ENCODE results near the gene CNTROB. TPM values are rescaled to one million over a fixed set of nuclear protein-coding genes. Genes with fewer than 3 reads are reported as not detected.
A peak's percentile ranks its signal among the peaks of the same experiment; 100 is the strongest.

CNTROB gene
- total RNA-seq, 5 donors from 2014 or later (not counting 1 experiment from before 2014, with no cell fraction given) = 28.9 to 34.9 (median 32.9) TPM

DNA sequence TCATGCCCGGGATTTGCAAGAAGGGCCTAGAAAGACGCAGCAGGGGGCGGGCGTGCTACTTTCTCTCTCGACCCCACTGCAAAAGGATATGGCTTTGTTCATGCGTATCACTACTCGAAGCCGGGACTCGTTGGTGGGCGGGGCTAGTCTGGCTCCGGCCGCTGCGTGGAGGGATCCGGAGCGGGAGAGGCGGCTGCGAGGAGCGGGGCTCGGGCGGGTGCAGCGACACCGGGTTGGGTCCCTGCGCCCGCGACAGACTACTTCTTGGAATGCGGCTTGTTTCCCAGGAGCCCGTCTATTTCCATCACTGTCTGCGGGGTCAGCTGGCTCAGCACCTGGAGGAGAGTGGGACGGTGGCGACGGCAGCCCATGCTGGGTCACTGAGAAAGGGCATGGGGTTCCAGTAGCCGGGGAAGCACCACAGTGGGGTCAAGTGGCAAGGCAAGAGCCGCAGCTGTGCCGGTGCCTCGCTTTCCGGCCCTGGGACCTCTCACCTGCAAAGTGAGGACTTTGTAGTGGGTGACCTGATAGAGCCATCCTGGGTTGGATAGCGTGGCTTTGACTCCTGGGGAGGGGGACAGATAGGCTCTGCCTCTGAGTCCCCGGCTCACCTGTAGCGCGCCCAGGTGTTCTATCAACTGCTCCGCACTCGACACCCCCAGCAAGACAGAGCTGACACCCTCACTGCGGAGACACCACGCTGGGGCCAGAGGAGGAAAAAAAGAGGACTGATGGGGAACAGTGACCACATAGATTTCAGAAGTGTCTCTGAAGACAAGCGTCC, 9.0 kb upstream of the CNTROB start:
- H3K27ac Mint-ChIP-seq = peak overlapping the region; percentile 90 to 95
- H3K4me1 ChIP-seq (ENCODE audit: control insufficient read depth in 1 of 2, extremely low read depth in 1 of 2, insufficient read depth in 2 of 2, low read length in 2 of 2) = peaks cover 3 to 18% of the 10 kb centered on the region in 2 experiments
- DNase-seq = peak; percentile 70 to 89 (median 82)
- H3K36me3 Mint-ChIP-seq = peaks cover 3% of the 10 kb centered on the region
- no peaks in the 10 kb centered on the region for H3K27me3 ChIP-seq (replicated peaks in 1 of 2; ENCODE audit: control insufficient read depth in 2 of 2, extremely low read depth in 1 of 2, insufficient read depth in 2 of 2, low read length in 1 of 2)
- H3K4me1 Mint-ChIP-seq = peaks cover 18 to 22% (median 19%) of the 10 kb centered on the region in 3 donors
- H3K27me3 Mint-ChIP-seq = no peaks in the 10 kb centered on the region
- peak overlapping the region; percentile 80 for H3K27ac ChIP-seq (ENCODE audit: low read length)
- peak; percentile 94 to 96 (median 95) for ATAC-seq (replicated peaks in 1 of 4)
- ChIA-PET CTCF (interaction anchor here in 1 of 2 donors (1.0 kb wide), 1 partner anchor 66 kb away, joined by 3 read pairs; no protein-coding TSS in a partner anchor), POLR2A (no interaction called here)
- H3K9me3 Mint-ChIP-seq = no peaks in the 10 kb centered on the region
- peak overlapping the region; percentile 76 to 84 (median 80) for H3K4me3 Mint-ChIP-seq
- 21% methylated on average over 43 of the region's 45 CpGs for WGBS (ENCODE audit: insufficient coverage)
- H3K4me3 ChIP-seq (ENCODE audit: control insufficient read depth in 1 of 2, extremely low read depth in 1 of 2, low read length in 1 of 2) = peak overlapping the region; percentile 60 to 64
- H3K36me3 ChIP-seq (ENCODE audit: control insufficient read depth in 2 of 2, extremely low read depth in 1 of 2, insufficient read depth in 1 of 2, low read length in 1 of 2) = peaks cover 2 to 3% of the 10 kb centered on the region in 2 donors
- no peaks in the 10 kb centered on the region for H3K9me3 ChIP-seq

DNA sequence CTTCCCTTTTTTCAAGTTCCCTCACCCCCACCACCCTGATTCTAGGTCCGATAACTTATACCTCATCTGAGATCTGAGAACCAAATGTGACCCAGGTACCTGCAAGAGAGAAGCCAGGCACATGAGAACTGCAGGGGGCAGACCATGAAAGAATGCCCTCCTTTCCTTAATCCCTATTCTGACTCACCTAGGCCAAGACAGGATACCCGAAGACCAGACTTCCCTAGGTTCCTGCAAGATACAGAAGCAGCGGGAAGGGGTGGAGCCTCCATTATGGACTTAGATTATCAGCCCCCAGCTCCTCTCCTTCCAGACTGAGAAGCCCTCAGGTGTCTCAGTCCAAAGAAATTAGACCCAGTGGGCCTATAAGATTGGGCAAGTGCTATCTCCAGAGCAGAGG, 4.4 kb upstream of the CNTROB start:
- H3K4me3 ChIP-seq (ENCODE audit: control insufficient read depth in 1 of 2, extremely low read depth in 1 of 2, low read length in 1 of 2) = no peak overlapping the region
- ATAC-seq (replicated peaks in 1 of 4) (no peak), DNase-seq (no peak)
- H3K4me1 ChIP-seq (ENCODE audit: control insufficient read depth in 1 of 2, extremely low read depth in 1 of 2, insufficient read depth in 2 of 2, low read length in 2 of 2) = peaks cover 10 to 39% of the 10 kb centered on the region in 2 experiments
- Mint-ChIP-seq H3K9me3 (no peaks in the 10 kb centered on the region), H3K36me3 (peaks cover 4% of the 10 kb centered on the region), H3K27me3 (no peaks in the 10 kb centered on the region), H3K27ac (peak overlapping the region in 1 of 2 donors; percentile 2), H3K4me3 (peak overlapping the region in 1 of 3 donors; percentile 34), H3K4me1 (peaks cover 35 to 44% (median 41%) of the 10 kb centered on the region in 3 donors)
- H3K9me3 ChIP-seq = no peaks in the 10 kb centered on the region
- no peak overlapping the region for H3K27ac ChIP-seq (ENCODE audit: low read length)
- H3K36me3 ChIP-seq (ENCODE audit: control insufficient read depth in 2 of 2, extremely low read depth in 1 of 2, insufficient read depth in 1 of 2, low read length in 1 of 2) = peaks cover 3 to 20% of the 10 kb centered on the region in 2 donors
- ChIA-PET CTCF (interaction anchor here (0.6 to 1.0 kb wide), 2 partner anchors 56 to 543 kb away, joined by 3 to 7 read pairs; no protein-coding TSS in a partner anchor), POLR2A (no interaction called here)
- WGBS (ENCODE audit: insufficient coverage) = 93% methylated on average over 3 of the region's 3 CpGs
- no peaks in the 10 kb centered on the region for H3K27me3 ChIP-seq (replicated peaks in 1 of 2; ENCODE audit: control insufficient read depth in 2 of 2, extremely low read depth in 1 of 2, insufficient read depth in 2 of 2, low read length in 1 of 2)

DNA sequence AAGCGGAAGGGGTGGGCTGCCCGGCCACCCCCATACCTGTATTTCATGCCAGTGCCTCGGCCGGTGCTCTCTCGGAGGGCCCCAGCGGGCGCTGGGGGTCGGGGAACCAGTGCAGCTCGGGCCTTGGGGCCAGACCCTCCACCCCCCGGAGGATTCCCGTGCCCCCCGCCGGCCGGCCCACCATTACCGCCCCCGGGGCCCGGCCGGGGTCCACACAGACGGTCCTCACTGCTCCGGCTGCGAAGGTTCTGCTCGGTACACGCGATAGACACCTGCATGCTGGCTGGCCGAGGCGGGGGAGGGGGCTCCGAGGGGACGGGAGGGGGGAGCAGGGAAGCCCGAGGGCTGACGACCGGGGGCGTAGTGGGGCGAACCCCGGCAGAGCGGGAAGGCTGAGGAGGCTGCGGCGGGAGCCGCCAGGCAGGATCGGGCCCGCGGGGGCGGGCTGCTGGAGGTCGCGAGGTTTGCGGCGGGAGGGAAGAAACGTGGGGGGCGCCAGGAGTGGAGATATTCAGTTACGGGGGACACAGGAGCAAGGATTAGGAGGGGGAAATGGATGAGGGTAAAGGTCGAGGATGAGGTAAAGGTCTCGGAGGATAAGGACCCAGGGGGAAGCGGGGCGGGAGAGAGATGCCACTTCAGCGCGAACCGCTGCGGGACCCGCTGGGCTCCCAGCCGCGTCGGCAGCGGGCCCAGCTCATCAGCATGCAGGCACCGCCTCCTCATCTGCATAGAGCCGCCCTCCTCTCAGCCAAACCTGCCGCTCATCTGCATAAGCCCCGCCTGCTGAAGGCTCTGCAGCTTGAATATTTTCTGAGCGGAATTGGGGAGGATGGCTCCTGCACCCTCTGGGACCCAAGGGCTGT, 2.6 kb upstream of the CNTROB start, which contains the start of gene KCNAB3:
TSS of gene KCNAB3 (minus strand) at position 699 of the 866 bp plus-strand sequence. CDS start at position 278, 421 bp downstream.
- no peaks in the 10 kb centered on the region for H3K27me3 Mint-ChIP-seq
- peaks cover 4% of the 10 kb centered on the region for H3K36me3 Mint-ChIP-seq
- peak within 1 kb of the TSS; percentile 17 to 88 for H3K4me3 ChIP-seq (ENCODE audit: control insufficient read depth in 1 of 2, extremely low read depth in 1 of 2, low read length in 1 of 2)
- H3K4me1 ChIP-seq (ENCODE audit: control insufficient read depth in 1 of 2, extremely low read depth in 1 of 2, insufficient read depth in 2 of 2, low read length in 2 of 2) = peaks cover 18 to 37% of the 10 kb centered on the region in 2 experiments
- H3K4me1 Mint-ChIP-seq = peaks cover 44 to 49% (median 48%) of the 10 kb centered on the region in 3 donors
- DNase-seq (peak in 33 of 35 experiments; percentile 22 to 76 (median 49)), ATAC-seq (replicated peaks in 1 of 4) (peak in 1 of 4 experiments; percentile 47)
- H3K27ac Mint-ChIP-seq = peak within 1 kb of the TSS; percentile 93 to 94
- H3K9me3 Mint-ChIP-seq = no peaks in the 10 kb centered on the region
- H3K27me3 ChIP-seq (replicated peaks in 1 of 2; ENCODE audit: control insufficient read depth in 2 of 2, extremely low read depth in 1 of 2, insufficient read depth in 2 of 2, low read length in 1 of 2) = no peaks in the 10 kb centered on the region
- ChIA-PET POLR2A (interaction anchor here in 1 of 2 donors (0.6 kb wide), 1 partner anchor 11 kb away, joined by 3 read pairs; no protein-coding TSS in a partner anchor), CTCF (no interaction called here)
- WGBS (ENCODE audit: insufficient coverage) = 59% methylated on average over 50 of the region's 67 CpGs
- H3K36me3 ChIP-seq (ENCODE audit: control insufficient read depth in 2 of 2, extremely low read depth in 1 of 2, insufficient read depth in 1 of 2, low read length in 1 of 2) = peaks cover 3 to 20% of the 10 kb centered on the region in 2 donors
- no peaks in the 10 kb centered on the region for H3K9me3 ChIP-seq
- H3K27ac ChIP-seq (ENCODE audit: low read length) = no peak within 1 kb of the TSS
- peak within 1 kb of the TSS; percentile 93 to 98 (median 94) for H3K4me3 Mint-ChIP-seq

DNA sequence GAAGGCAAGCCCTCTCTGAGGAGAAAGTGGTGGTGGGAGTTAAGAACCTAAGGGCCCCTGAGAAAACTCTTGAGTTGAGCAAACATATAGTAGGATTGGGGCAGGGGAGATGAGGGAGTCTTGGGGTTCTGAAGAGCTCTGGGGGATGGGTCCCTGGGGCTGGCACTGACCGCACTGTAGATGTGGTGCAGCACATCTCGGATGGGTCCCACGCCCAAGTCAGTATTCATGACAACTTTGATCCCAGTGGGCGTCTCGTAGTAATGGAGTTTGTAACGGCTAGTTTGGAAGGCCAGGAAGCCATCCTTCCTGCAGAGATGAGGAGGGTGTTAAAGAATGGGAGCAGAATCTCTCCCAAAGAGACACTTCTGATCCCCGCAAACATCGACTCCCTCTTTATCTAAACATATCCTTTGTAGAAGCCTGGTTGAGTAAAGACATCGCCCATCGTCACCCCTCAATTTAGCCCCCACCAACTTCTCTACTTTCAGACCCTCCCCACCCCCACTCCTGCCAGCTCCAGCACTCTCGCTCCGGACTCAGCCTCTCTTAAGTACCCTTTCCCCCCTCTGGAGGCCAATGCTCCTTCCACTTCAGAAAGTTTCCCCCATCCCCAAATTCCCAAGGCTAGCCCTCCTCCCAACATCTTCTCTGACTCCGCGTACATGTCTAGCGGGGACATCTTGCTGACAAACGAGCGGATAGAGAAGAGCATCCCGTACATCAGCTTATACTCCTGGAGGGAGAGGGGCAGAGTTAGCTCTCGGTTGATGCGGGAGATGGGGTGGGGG, 970 bp upstream of the CNTROB start:
- CTCF ChIA-PET = interaction anchor here in 1 of 2 donors (0.7 to 1.9 kb wide), 4 partner anchors 15 to 131 kb away, joined by 5 to 9 read pairs (median 5); partner anchors contain the start of gene RNF227
- POLR2A ChIA-PET = interaction anchor here (0.5 to 0.9 kb wide), 3 partner anchors 10 to 83 kb away, joined by 3 read pairs; no protein-coding TSS in a partner anchor
- Histone ChIP-seq H3K4me3 (ENCODE audit: control insufficient read depth in 1 of 2, extremely low read depth in 1 of 2, low read length in 1 of 2) (peak overlapping the region; percentile 86 to 88), H3K27me3 (replicated peaks in 1 of 2; ENCODE audit: control insufficient read depth in 2 of 2, extremely low read depth in 1 of 2, insufficient read depth in 2 of 2, low read length in 1 of 2) (no peaks in the 10 kb centered on the region), H3K36me3 (ENCODE audit: control insufficient read depth in 2 of 2, extremely low read depth in 1 of 2, insufficient read depth in 1 of 2, low read length in 1 of 2) (peaks cover 3 to 23% of the 10 kb centered on the region in 2 donors), H3K4me1 (ENCODE audit: control insufficient read depth in 1 of 2, extremely low read depth in 1 of 2, insufficient read depth in 2 of 2, low read length in 2 of 2) (peaks cover 18 to 37% of the 10 kb centered on the region in 2 experiments), H3K27ac (ENCODE audit: low read length) (peak overlapping the region; percentile 87), H3K9me3 (no peaks in the 10 kb centered on the region)
- Mint-ChIP-seq H3K27ac (peak overlapping the region; percentile 93 to 94), H3K36me3 (peaks cover 11% of the 10 kb centered on the region), H3K27me3 (no peaks in the 10 kb centered on the region), H3K4me1 (peaks cover 50 to 56% (median 55%) of the 10 kb centered on the region in 3 donors), H3K9me3 (no peaks in the 10 kb centered on the region), H3K4me3 (peak overlapping the region; percentile 93 to 98 (median 94))
- ATAC-seq (replicated peaks in 1 of 4) = no peak
- WGBS (ENCODE audit: insufficient coverage) = 42% methylated on average over 9 of the region's 20 CpGs
- DNase-seq = no peak

DNA sequence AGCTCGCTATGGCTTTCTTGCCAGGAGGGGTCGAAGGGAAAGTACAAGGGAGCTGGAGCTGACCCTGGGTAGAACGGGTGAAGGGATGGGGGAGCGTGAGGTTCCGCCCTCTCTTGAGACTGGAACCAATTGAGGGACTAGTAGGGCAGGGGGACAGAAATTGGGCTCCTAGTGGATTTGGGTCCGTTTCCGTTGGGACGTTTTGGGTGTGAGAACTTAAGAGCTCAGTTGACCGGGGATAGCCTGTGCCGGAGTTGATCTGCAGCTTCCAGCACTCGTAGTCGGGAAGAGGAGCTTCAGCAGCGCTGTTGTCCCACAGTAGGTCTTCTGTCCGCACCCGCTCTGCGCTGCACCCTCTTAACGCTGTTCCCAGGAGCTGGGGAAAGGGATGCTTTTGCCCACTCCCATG, 481 bp downstream of the CNTROB start:
- Histone ChIP-seq H3K4me3 (ENCODE audit: control insufficient read depth in 1 of 2, extremely low read depth in 1 of 2, low read length in 1 of 2) (peak overlapping the region; percentile 86 to 88), H3K27ac (ENCODE audit: low read length) (peak overlapping the region; percentile 79), H3K9me3 (no peaks in the 10 kb centered on the region), H3K36me3 (ENCODE audit: control insufficient read depth in 2 of 2, extremely low read depth in 1 of 2, insufficient read depth in 1 of 2, low read length in 1 of 2) (peaks cover 0 to 36% of the 10 kb centered on the region in 2 donors), H3K4me1 (ENCODE audit: control insufficient read depth in 1 of 2, extremely low read depth in 1 of 2, insufficient read depth in 2 of 2, low read length in 2 of 2) (peaks cover 18 to 37% of the 10 kb centered on the region in 2 experiments), H3K27me3 (replicated peaks in 1 of 2; ENCODE audit: control insufficient read depth in 2 of 2, extremely low read depth in 1 of 2, insufficient read depth in 2 of 2, low read length in 1 of 2) (no peaks in the 10 kb centered on the region)
- Mint-ChIP-seq H3K4me3 (peak overlapping the region; percentile 93 to 98 (median 94)), H3K36me3 (peaks cover 22% of the 10 kb centered on the region), H3K27ac (peak overlapping the region; percentile 93 to 94), H3K9me3 (no peaks in the 10 kb centered on the region), H3K4me1 (peaks cover 50 to 61% (median 58%) of the 10 kb centered on the region in 3 donors), H3K27me3 (no peaks in the 10 kb centered on the region)
- peak in 1 of 35 experiments; percentile 23 for DNase-seq
- peak; percentile 10 to 29 (median 20) for ATAC-seq (replicated peaks in 1 of 4)
- WGBS (ENCODE audit: insufficient coverage) = under 1% methylated on average over 17 of the region's 17 CpGs
- ChIA-PET CTCF (interaction anchor here in 1 of 2 donors (0.6 to 1.9 kb wide), 9 partner anchors 16 to 799 kb away, joined by 3 to 9 read pairs (median 5); partner anchors contain the start of genes NAA38 and RNF227), POLR2A (interaction anchor here (0.6 to 0.9 kb wide), 5 partner anchors 11 to 932 kb away, joined by 3 to 7 read pairs (median 3); no protein-coding TSS in a partner anchor)
